Smooth muscle cell (in vitro differentiated cells): ENCODE results near the gene PATJ. TPM values are rescaled to one million over a fixed set of nuclear protein-coding genes. Genes with fewer than 3 reads are reported as not detected.

ENCODE experiments used
- DNase-seq: peaks from one replicate; lab custom pipeline; 2025; ENCODE audit not compliant: unreplicated experiment; lab: John Stamatoyannopoulos, UW
- H2AFZ ChIP-seq: fragments of 200-600 bp; sonication (generic); 2 replicates; pipeline ENCODE4 v1.6.0; 2016; ENCODE audit warnings: antibody characterized with exemption, low read depth, mild to moderate bottlenecking
- H3F3A ChIP-seq: fragments of 200-600 bp; sonication (generic); 2 replicates; pipeline ENCODE4 v1.6.0; 2017; ENCODE audit warnings: antibody characterized with exemption, low read depth
- H3K27ac ChIP-seq: fragments of 200-600 bp; sonication (generic); 2 replicates; pipeline ENCODE4 v1.5.1; 2016; ENCODE audit warnings: low read depth, mild to moderate bottlenecking
- H3K27me3 ChIP-seq: fragments of 200-600 bp; sonication (generic); 2 replicates; pipeline ENCODE4 v1.6.1; 2016; ENCODE audit warnings: low read depth, mild to moderate bottlenecking
- H3K36me3 ChIP-seq: fragments of 200-600 bp; sonication (generic); 2 replicates; pipeline ENCODE4 v1.5.1; 2016; ENCODE audit warnings: low read depth
- H3K4me1 ChIP-seq: fragments of 200-600 bp; sonication (generic); 2 replicates; pipeline ENCODE4 v1.5.1; 2016; ENCODE audit warnings: low read depth
- H3K4me2 ChIP-seq: fragments of 200-600 bp; sonication (generic); 2 replicates; pipeline ENCODE4 v1.6.0; 2016; ENCODE audit warnings: mild to moderate bottlenecking
- H3K4me3 ChIP-seq: fragments of 200-600 bp; sonication (generic); 2 replicates; pipeline ENCODE4 v1.5.1; 2016; ENCODE audit warnings: mild to moderate bottlenecking
- H3K79me2 ChIP-seq: fragments of 200-600 bp; sonication (generic); 2 replicates; pipeline ENCODE4 v1.6.0; 2016; ENCODE audit warnings: low read depth, mild to moderate bottlenecking
- H3K9ac ChIP-seq: fragments of 200-600 bp; sonication (generic); 2 replicates; pipeline ENCODE4 v1.6.0; 2016; ENCODE audit warnings: low read depth
- H3K9me3 ChIP-seq: fragments of 200-600 bp; sonication (generic); replicated peaks from 2 replicates; pipeline ENCODE4 v1.5.1; 2016; ENCODE audit warnings: low read depth
- H4K20me1 ChIP-seq: fragments of 200-600 bp; sonication (generic); 2 replicates; pipeline ENCODE4 v1.6.0; 2016; ENCODE audit warnings: low read depth
- CTCF ChIP-seq: fragments of 200-600 bp; sonication (generic); IDR thresholded peaks from 2 replicates; pipeline ENCODE4 v1.5.1; 2017; ENCODE audit warnings: borderline replicate concordance, mild to moderate bottlenecking, antibody characterized with exemption; ENCODE audit not compliant: insufficient read depth, poor library complexity, severe bottlenecking
- WGBS: methylation state at CpG from one replicate; pipeline ENCODE4 v1.1.7; 2016; ENCODE audit warnings: low lambda C conversion rate; 5-methylcytosine and 5-hydroxymethylcytosine counted together
- polyA plus RNA-seq: library from polyadenylated mRNA; unstranded; fragments of >200 nt; fragmentation: Nextera tagmentation; extraction: Ambion mirVana; gene quantifications from 2 replicates; pipeline ENCODE4 v1.2.1, GENCODE V29; 2016
- total RNA-seq: library from RNA; depleted of rRNA; stranded (reverse); fragments of >200 nt; gene quantifications from 2 replicates; pipeline ENCODE4 v1.2.3, GENCODE V29; 2014

The PATJ gene
- total and polyA plus RNA-seq, 2 experiments from 2014 or later, result 3.5 to 12.3 TPM

- Histone ChIP-seq H3K4me2 (no peak overlapping the region), H3K9me3 (no peaks in the 10 kb centered on the region), H3K27ac (no peak overlapping the region), H3K9ac (no peak overlapping the region), H4K20me1 (no peaks in the 10 kb centered on the region), H3K36me3 (no peaks in the 10 kb centered on the region), H3F3A (no peaks in the 10 kb centered on the region), H3K4me3 (no peak overlapping the region), H3K4me1 (no peaks in the 10 kb centered on the region), H3K79me2 (no peaks in the 10 kb centered on the region), H2AFZ (no peak overlapping the region), H3K27me3 (no peaks in the 10 kb centered on the region)
- WGBS, result 89% methylated on average over 6 of the region's 6 CpGs
- no peak for TF ChIP-seq CTCF
- no peak for DNase-seq
Measured at GRCh38 chr1:62022382-62022983, 280.2 kb downstream of the PATJ start.

GRCh38 chr1:62024690-62025089, 282.4 kb downstream of the PATJ start:
- Histone ChIP-seq H3F3A (no peaks in the 10 kb centered on the region), H3K27me3 (no peaks in the 10 kb centered on the region), H3K9ac (no peak overlapping the region), H3K4me3 (no peak overlapping the region), H2AFZ (no peak overlapping the region), H3K36me3 (no peaks in the 10 kb centered on the region), H3K9me3 (no peaks in the 10 kb centered on the region), H3K4me2 (no peak overlapping the region), H3K4me1 (no peaks in the 10 kb centered on the region), H4K20me1 (no peaks in the 10 kb centered on the region), H3K79me2 (no peaks in the 10 kb centered on the region), H3K27ac (no peak overlapping the region)
- no peak for DNase-seq
- 92% methylated on average over 2 of the region's 2 CpGs for WGBS
- TF ChIP-seq CTCF, result no peak

GRCh38 chr1:62025154-62025553, 282.9 kb downstream of the PATJ start:
- 59% methylated on average over 4 of the region's 4 CpGs for WGBS

More at GRCh38 chr1:62025154-62025553, 282.9 kb downstream of the PATJ start:
- Histone ChIP-seq H3K36me3 (no peaks in the 10 kb centered on the region), H3K9me3 (no peaks in the 10 kb centered on the region), H3K27me3 (no peaks in the 10 kb centered on the region), H3K4me2 (no peak overlapping the region), H3K27ac (no peak overlapping the region), H3F3A (no peaks in the 10 kb centered on the region), H2AFZ (no peak overlapping the region), H3K4me3 (no peak overlapping the region), H3K4me1 (no peaks in the 10 kb centered on the region), H3K79me2 (no peaks in the 10 kb centered on the region), H3K9ac (no peak overlapping the region), H4K20me1 (no peaks in the 10 kb centered on the region)
- no peak for DNase-seq
- TF ChIP-seq CTCF, result no peak
